HEK293T (cell line): ENCODE measurements around the gene AHDC1.

Experiments used
- FOXM1 ChIP-seq: fragments of 450-650 bp; IDR thresholded peaks from 2 replicates; pipeline ENCODE4 v1.6.1; 2017; ENCODE audit warnings: mild to moderate bottlenecking, borderline replicate concordance
- PKNOX1 ChIP-seq: fragments of 450-650 bp; IDR thresholded peaks from 2 replicates; pipeline ENCODE4 v1.6.1; 2016

GRCh38 chr1:27548136-27548853 is 55.6 kb downstream of the AHDC1 start:
- TF ChIP-seq PKNOX1 = no peak
- TF ChIP-seq FOXM1 = no peak
